RWPE2 (cell line): Measurements from ENCODE around the gene MRPL43.

Experiments used
- ATAC-seq: fragments of 200-7000 bp; cut with Tn5 transposase; 3 replicates; pipeline ENCODE4 v1.9.1; 2021; ENCODE audit warnings: low read depth
- DNase-seq: peaks from one replicate; pipeline ENCODE4 v3.0.0-alpha.2; 2020; ENCODE audit warnings: low spot score
- H3K27ac ChIP-seq: fragments of 450-650 bp; 2 replicates; pipeline ENCODE4 v1.5.1; 2017; ENCODE audit warnings: mild to moderate bottlenecking; ENCODE audit not compliant: poor library complexity, severe bottlenecking
- H3K27me3 ChIP-seq: fragments of 250-450 bp; sonication (Bioruptor Pico); 2 replicates; pipeline ENCODE4 v1.5.1; 2021; ENCODE audit warnings: mild to moderate bottlenecking, moderate library complexity; ENCODE audit not compliant: insufficient read depth, poor library complexity, severe bottlenecking
- H3K36me3 ChIP-seq: fragments of 250-450 bp; sonication (Bioruptor Pico); 2 replicates; pipeline ENCODE4 v1.5.1; 2020; ENCODE audit warnings: low read depth, mild to moderate bottlenecking, moderate library complexity
- H3K4me1 ChIP-seq: fragments of 250-450 bp; sonication (Bioruptor Pico); 2 replicates; pipeline ENCODE4 v1.5.1; 2021; ENCODE audit warnings: mild to moderate bottlenecking, moderate library complexity; ENCODE audit not compliant: insufficient read depth, poor library complexity, severe bottlenecking
- H3K4me3 ChIP-seq: fragments of 250-450 bp; sonication (Bioruptor Pico); 2 replicates; pipeline ENCODE4 v1.5.1; 2021; ENCODE audit warnings: mild to moderate bottlenecking, moderate library complexity; ENCODE audit not compliant: severe bottlenecking
- H3K9me3 ChIP-seq: fragments of 250-450 bp; sonication (Bioruptor Pico); 2 replicates; pipeline ENCODE4 v1.5.1; 2021; ENCODE audit warnings: mild to moderate bottlenecking, moderate library complexity; ENCODE audit not compliant: severe bottlenecking
- CTCF ChIP-seq: fragments of 450-650 bp; IDR thresholded peaks from one replicate; pipeline ENCODE4 v1.5.1; 2017; ENCODE audit warnings: mild to moderate bottlenecking, moderate library complexity; ENCODE audit not compliant: poor library complexity, severe bottlenecking

The MRPL43 gene

GRCh38 chr10:100986623-100986951 lies 710 bp downstream of the MRPL43 start:
- no peaks in the 10 kb centered on the region for H3K27me3 ChIP-seq
- no peaks in the 10 kb centered on the region for H3K9me3 ChIP-seq
- H3K27ac ChIP-seq: peak overlapping the region; percentile 58
- H3K4me1 ChIP-seq: peaks cover 7% of the 10 kb centered on the region
- no peak for DNase-seq
- peaks cover 45% of the 10 kb centered on the region for H3K36me3 ChIP-seq
- peak; percentile 7; the same call in 2 of the 3 replicates for ATAC-seq
- no peak for TF ChIP-seq CTCF
- peak overlapping the region; percentile 97 for H3K4me3 ChIP-seq

DNA sequence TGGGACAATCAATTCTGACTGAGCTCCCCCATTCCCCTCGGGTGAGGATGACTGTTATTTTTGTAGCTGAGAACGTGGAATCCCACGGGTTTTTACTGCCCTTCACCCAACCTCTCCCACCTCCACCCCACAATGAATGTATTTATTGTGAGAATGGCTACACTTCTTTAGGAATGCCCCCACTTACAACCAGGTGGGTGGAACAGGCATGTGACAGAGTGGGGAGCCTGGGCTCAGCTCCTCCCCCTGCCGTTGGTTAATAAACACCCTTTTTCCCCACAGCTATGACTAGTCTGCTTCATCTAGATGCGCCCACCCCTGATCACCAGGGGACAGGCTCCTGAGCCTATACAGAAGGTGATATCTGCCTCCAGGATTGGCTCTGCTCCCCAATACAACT lies 2.0 kb downstream of the MRPL43 start:
- TF ChIP-seq CTCF: no peak
- Histone ChIP-seq H3K27me3 (no peaks in the 10 kb centered on the region), H3K27ac (no peak overlapping the region), H3K9me3 (no peaks in the 10 kb centered on the region), H3K4me3 (no peak overlapping the region), H3K36me3 (peaks cover 32% of the 10 kb centered on the region), H3K4me1 (peaks cover 7% of the 10 kb centered on the region)
- no peak for DNase-seq
- ATAC-seq: no peak

DNA sequence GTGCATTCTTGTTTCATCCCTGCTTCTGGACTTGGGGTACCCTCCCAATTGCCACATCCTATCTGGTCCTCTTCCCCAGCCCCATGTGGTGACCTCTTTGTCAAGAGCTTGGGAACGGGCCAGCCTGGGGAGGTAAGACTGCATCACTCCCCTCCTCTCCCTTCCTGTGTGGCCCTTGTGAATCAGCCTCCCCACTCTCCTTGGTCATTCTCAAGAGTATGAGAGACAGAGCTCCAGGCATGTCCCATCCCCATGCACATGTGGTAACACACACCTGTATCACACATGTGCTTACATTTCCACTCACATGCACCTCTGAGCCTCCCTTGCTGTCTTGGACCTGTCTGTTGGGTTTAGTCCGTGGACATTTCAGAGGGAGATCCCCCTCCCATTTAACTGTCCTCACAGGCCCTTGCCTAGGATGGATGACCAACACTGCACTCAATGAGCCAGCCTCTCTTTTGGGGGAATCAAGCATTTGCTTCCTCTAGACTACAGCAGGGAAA lies 2.6 kb downstream of the MRPL43 start:
- no peak for ATAC-seq
- Histone ChIP-seq H3K36me3 (peaks cover 26% of the 10 kb centered on the region), H3K27me3 (no peaks in the 10 kb centered on the region), H3K9me3 (no peaks in the 10 kb centered on the region), H3K4me3 (no peak overlapping the region), H3K4me1 (peaks cover 7% of the 10 kb centered on the region), H3K27ac (no peak overlapping the region)
- DNase-seq: no peak
- TF ChIP-seq CTCF: no peak

DNA sequence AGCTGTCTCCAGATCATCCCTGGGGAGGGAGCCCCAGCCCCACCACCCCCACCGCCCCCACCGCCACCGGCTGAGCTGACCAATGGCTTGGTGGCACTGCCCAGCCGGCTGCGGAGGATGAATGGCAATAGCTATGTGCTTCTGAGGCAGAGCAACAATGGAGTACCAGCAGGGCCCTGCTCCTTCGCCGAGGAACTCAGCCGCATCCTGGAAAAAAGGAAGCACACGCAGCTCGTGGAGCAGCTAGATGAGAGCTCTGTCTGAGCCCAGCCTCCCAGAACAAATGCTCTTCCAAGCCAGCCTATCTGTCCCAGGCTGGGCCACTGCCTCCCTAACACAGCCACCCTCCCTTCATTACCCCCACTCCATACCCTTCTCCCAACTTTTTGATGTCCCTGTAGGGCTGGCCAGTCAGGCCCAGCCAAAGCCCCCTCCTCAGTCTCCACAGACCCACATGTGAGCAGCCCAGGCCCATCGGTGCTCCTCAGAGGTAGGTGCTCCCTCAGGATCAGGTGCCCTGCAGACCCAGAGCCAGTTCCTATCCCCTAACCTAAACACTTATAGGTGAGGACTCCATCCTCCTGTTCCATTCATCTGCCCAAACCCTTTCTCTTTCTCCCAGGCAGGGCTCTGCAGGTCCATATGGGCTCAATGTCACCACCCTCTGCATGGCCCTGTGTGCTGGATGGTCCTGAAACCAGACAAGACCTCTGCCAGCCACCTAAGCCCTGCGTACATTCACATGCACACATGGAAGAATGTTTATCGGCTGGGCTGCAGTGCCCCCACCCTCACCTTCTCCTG lies 3.2 kb downstream of the MRPL43 start:
- ATAC-seq (no peak), DNase-seq (no peak)
- H3K9me3 ChIP-seq: no peaks in the 10 kb centered on the region
- no peak for TF ChIP-seq CTCF
- H3K27ac ChIP-seq: no peak overlapping the region
- no peak overlapping the region for H3K4me3 ChIP-seq
- no peaks in the 10 kb centered on the region for H3K27me3 ChIP-seq
- H3K36me3 ChIP-seq: peaks cover 20% of the 10 kb centered on the region
- peaks cover 7% of the 10 kb centered on the region for H3K4me1 ChIP-seq
